Loucy (cell line): Measurements from ENCODE around the gene NECAB3.

Experiments used
- H2AFZ ChIP-seq: fragments of 200-600 bp; sonication (generic); 2 replicates; pipeline ENCODE4 v1.6.0; 2016; ENCODE audit warnings: antibody characterized with exemption, mild to moderate bottlenecking, low read length, moderate library complexity
- H3F3A ChIP-seq: fragments of 200-600 bp; 2 replicates; pipeline ENCODE4 v1.6.0; 2016; ENCODE audit warnings: antibody characterized with exemption, low read depth, mild to moderate bottlenecking
- H3K27me3 ChIP-seq: fragments of 200-600 bp; sonication (generic); 2 replicates; pipeline ENCODE4 v1.6.1; 2014; ENCODE audit warnings: low read length, mild to moderate bottlenecking; ENCODE audit not compliant: insufficient read depth, poor library complexity, severe bottlenecking
- H3K36me3 ChIP-seq: fragments of 200-600 bp; sonication (generic); 2 replicates; pipeline ENCODE4 v1.6.1; 2016; ENCODE audit warnings: low read length; ENCODE audit not compliant: insufficient read depth
- H3K4me1 ChIP-seq: fragments of 200-600 bp; sonication (generic); 2 replicates; pipeline ENCODE4 v1.5.1; 2014; ENCODE audit warnings: low read length, mild to moderate bottlenecking; ENCODE audit not compliant: insufficient read depth, poor library complexity, severe bottlenecking
- H3K4me2 ChIP-seq: fragments of 200-600 bp; sonication (generic); 2 replicates; pipeline ENCODE4 v1.6.0; 2014; ENCODE audit warnings: antibody characterized with exemption, low read length, low read depth, mild to moderate bottlenecking; ENCODE audit not compliant: poor library complexity, severe bottlenecking
- H3K4me3 ChIP-seq: fragments of 200-600 bp; sonication (generic); 2 replicates; pipeline ENCODE4 v1.5.1; 2014; ENCODE audit warnings: low read length, mild to moderate bottlenecking, mixed read lengths; ENCODE audit not compliant: poor library complexity, severe bottlenecking
- H3K79me2 ChIP-seq: fragments of 200-600 bp; sonication (generic); 2 replicates; pipeline ENCODE4 v1.6.1; 2014; ENCODE audit warnings: low read length; ENCODE audit not compliant: insufficient read depth
- H3K9ac ChIP-seq: fragments of 200-600 bp; sonication (generic); 2 replicates; pipeline ENCODE4 v1.6.0; 2014; ENCODE audit warnings: mild to moderate bottlenecking, low read depth, low read length, moderate library complexity; ENCODE audit not compliant: poor library complexity, severe bottlenecking
- H3K9me2 ChIP-seq: fragments of 200-600 bp; sonication (generic); replicated peaks from 2 replicates; pipeline ENCODE4 v1.6.1; 2016; ENCODE audit warnings: low read depth, low read length, mixed read lengths
- H3K9me3 ChIP-seq: fragments of 200-600 bp; sonication (generic); 2 replicates; pipeline ENCODE4 v1.6.1; 2014; ENCODE audit warnings: mild to moderate bottlenecking, antibody characterized with exemption, low read length, low read depth; ENCODE audit not compliant: insufficient read depth
- H4K20me1 ChIP-seq: fragments of 200-600 bp; sonication (generic); 2 replicates; pipeline ENCODE4 v1.6.0; 2014; ENCODE audit warnings: antibody characterized with exemption, low read length, mild to moderate bottlenecking; ENCODE audit not compliant: insufficient read depth, poor library complexity, severe bottlenecking
- EZH2phosphoT487 ChIP-seq: fragments of 200-600 bp; IDR thresholded peaks from 2 replicates; pipeline ENCODE4 v1.6.1; 2018; ENCODE audit warnings: antibody characterized with exemption, mild to moderate bottlenecking, moderate library complexity, borderline replicate concordance
- TF ChIP-seq, protein P1 (sequence below): fragments of 200-600 bp; sonication (generic); conservative IDR thresholded peaks from 2 replicates; pipeline ENCODE4 v1.5.1; 2014; ENCODE audit warnings: mild to moderate bottlenecking, antibody characterized with exemption, low read length

Gene NECAB3

GRCh38 chr20:33672426-33673113 is 1.7 kb downstream of the NECAB3 start:
- no peak for TF ChIP-seq EZH2phosphoT487
- TF ChIP-seq, protein P1, sequence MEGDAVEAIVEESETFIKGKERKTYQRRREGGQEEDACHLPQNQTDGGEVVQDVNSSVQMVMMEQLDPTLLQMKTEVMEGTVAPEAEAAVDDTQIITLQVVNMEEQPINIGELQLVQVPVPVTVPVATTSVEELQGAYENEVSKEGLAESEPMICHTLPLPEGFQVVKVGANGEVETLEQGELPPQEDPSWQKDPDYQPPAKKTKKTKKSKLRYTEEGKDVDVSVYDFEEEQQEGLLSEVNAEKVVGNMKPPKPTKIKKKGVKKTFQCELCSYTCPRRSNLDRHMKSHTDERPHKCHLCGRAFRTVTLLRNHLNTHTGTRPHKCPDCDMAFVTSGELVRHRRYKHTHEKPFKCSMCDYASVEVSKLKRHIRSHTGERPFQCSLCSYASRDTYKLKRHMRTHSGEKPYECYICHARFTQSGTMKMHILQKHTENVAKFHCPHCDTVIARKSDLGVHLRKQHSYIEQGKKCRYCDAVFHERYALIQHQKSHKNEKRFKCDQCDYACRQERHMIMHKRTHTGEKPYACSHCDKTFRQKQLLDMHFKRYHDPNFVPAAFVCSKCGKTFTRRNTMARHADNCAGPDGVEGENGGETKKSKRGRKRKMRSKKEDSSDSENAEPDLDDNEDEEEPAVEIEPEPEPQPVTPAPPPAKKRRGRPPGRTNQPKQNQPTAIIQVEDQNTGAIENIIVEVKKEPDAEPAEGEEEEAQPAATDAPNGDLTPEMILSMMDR: no peak
- H3K4me1 ChIP-seq: peaks cover 20% of the 10 kb centered on the region
- H3K4me3 ChIP-seq: peak overlapping the region; percentile 94

DNA sequence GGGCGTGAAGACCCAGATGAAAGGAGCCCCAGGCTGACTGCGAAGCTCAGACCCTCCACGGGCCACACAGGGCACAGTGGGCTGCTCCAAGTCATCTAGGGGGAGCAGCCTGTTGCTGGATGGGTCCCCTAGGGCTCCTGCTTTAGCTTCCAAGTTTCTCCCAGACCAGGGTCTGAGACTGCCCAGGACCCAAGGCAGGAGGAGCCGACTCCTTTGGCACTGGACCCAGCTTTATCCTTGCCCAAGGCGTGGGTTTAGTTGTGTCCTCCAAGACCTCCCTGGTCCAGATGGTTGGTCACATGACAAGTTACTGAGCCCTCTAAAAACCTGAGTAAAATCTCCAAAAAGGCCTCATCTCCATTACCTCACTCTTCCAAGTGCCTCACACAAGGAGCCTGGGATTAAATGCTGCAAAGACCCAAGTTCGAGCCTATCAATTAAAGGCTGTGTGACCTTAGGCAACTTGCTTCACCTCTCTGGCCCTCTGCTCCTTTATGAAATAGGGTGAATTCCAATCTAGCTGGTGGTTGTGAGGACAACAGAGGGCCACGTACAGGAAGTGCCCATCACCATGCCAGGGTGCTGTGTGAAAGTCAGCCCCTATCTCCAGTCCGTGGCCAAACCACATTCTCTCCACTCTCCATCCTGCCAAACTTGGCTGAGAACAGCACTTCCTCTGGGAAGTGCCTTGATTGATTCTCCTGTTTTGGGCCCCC is 2.5 kb downstream of the NECAB3 start:
- TF ChIP-seq, protein P1: no peak
- no peak for TF ChIP-seq EZH2phosphoT487
- H3K9me3 ChIP-seq: no peaks in the 10 kb centered on the region
- H2AFZ ChIP-seq: no peak overlapping the region
- H3K79me2 ChIP-seq: peaks cover 10% of the 10 kb centered on the region
- H3K36me3 ChIP-seq: peaks cover 7% of the 10 kb centered on the region; the same call in 1 of the 2 replicates
- peaks cover 3% of the 10 kb centered on the region for H4K20me1 ChIP-seq
- H3K4me1 ChIP-seq: peaks cover 20% of the 10 kb centered on the region
- H3K9me2 ChIP-seq: no peaks in the 10 kb centered on the region
- H3F3A ChIP-seq: no peaks in the 10 kb centered on the region
- H3K4me2 ChIP-seq: peak overlapping the region; percentile 97
- H3K27me3 ChIP-seq: no peaks in the 10 kb centered on the region
- H3K9ac ChIP-seq: no peak overlapping the region
- H3K4me3 ChIP-seq: no peak overlapping the region

More at GRCh38 chr20:33672426-33673113, 1.7 kb downstream of the NECAB3 start:
- H3K9ac ChIP-seq: peak overlapping the region; percentile 91
- H3K9me2 ChIP-seq: no peaks in the 10 kb centered on the region
- peak overlapping the region; percentile 97 for H3K4me2 ChIP-seq
- peaks cover 15% of the 10 kb centered on the region; the same call in 1 of the 2 replicates for H3K36me3 ChIP-seq
- H2AFZ ChIP-seq: no peak overlapping the region
- H4K20me1 ChIP-seq: peaks cover 3% of the 10 kb centered on the region
- no peaks in the 10 kb centered on the region for H3F3A ChIP-seq
- no peaks in the 10 kb centered on the region for H3K9me3 ChIP-seq
- no peaks in the 10 kb centered on the region for H3K27me3 ChIP-seq
- peaks cover 10% of the 10 kb centered on the region for H3K79me2 ChIP-seq

GRCh38 chr20:33670715-33671499 is 3.3 kb downstream of the NECAB3 start:
- Histone ChIP-seq H3K4me2 (no peak overlapping the region), H3K9me2 (no peaks in the 10 kb centered on the region), H3K79me2 (peaks cover 10% of the 10 kb centered on the region), H3K27me3 (no peaks in the 10 kb centered on the region), H3K36me3 (no peaks in the 10 kb centered on the region), H3F3A (no peaks in the 10 kb centered on the region), H4K20me1 (peaks cover 3% of the 10 kb centered on the region), H3K9me3 (no peaks in the 10 kb centered on the region), H3K4me1 (peaks cover 20% of the 10 kb centered on the region), H3K9ac (no peak overlapping the region), H2AFZ (no peak overlapping the region), H3K4me3 (no peak overlapping the region)
- TF ChIP-seq, protein P1: no peak
- TF ChIP-seq EZH2phosphoT487: no peak
